Upper lobe of left lung (tissue), 4 donors: ENCODE measurements around the gene SULT1A1.

Experiments used
- EP300 ChIP-seq, 4 donors: sonication (generic); formaldehyde crosslinking; IDR thresholded peaks; one replicate each; pipeline ENCODE4 v1.5.1; 2017; ENCODE audit warnings: antibody characterized with exemption in 4 of 4, control low read depth in 2 of 4
- POLR2A ChIP-seq, 4 donors: fragments of 450-650 bp; IDR thresholded peaks; one replicate each; pipeline ENCODE4 v1.5.1; 2016 to 2017; ENCODE audit warnings: antibody characterized with exemption in 4 of 4, mild to moderate bottlenecking in 2 of 4
- POLR2AphosphoS5 ChIP-seq, 2 donors: sonication (generic); formaldehyde crosslinking; IDR thresholded peaks; one replicate each; pipeline ENCODE4 v1.5.1; 2017; ENCODE audit warnings: antibody characterized with exemption in 2 of 2
- TF ChIP-seq, protein P1 (sequence below), 6 experiments: fragments of 450-650 bp in 4 of 6; fragments of 200-600 bp in 2 of 6; sonication (generic) in 2 of 6; IDR thresholded peaks; one replicate each; pipeline ENCODE4 v1.5.1; 2016 to 2019; ENCODE audit warnings: antibody characterized with exemption in 6 of 6

DNA sequence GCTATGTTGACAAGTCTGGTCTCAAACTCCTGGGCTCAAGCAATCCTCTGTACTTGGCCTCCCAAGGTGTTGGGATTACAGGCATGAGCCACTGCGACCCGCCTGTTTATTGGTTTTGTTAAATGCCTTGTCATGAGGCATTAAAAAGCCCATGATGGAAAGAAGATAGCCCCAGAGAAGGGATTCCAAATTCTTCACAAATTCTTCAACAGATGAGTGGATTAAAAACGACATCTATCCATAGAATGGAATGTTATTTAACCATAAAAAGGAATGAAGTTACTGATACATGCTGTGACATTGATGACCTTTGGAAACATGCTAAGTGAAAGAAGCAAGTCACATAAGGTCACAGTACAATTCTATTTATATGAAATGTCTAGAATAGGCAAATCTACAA, 51.4 kb downstream of the SULT1A1 start:
- TF ChIP-seq, protein P1, sequence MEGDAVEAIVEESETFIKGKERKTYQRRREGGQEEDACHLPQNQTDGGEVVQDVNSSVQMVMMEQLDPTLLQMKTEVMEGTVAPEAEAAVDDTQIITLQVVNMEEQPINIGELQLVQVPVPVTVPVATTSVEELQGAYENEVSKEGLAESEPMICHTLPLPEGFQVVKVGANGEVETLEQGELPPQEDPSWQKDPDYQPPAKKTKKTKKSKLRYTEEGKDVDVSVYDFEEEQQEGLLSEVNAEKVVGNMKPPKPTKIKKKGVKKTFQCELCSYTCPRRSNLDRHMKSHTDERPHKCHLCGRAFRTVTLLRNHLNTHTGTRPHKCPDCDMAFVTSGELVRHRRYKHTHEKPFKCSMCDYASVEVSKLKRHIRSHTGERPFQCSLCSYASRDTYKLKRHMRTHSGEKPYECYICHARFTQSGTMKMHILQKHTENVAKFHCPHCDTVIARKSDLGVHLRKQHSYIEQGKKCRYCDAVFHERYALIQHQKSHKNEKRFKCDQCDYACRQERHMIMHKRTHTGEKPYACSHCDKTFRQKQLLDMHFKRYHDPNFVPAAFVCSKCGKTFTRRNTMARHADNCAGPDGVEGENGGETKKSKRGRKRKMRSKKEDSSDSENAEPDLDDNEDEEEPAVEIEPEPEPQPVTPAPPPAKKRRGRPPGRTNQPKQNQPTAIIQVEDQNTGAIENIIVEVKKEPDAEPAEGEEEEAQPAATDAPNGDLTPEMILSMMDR (IDR thresholded peaks at IDR 0.05): no peak
- TF ChIP-seq POLR2A (IDR thresholded peaks at IDR 0.05): no peak
- no peak for TF ChIP-seq EP300 (IDR thresholded peaks at IDR 0.05)
- TF ChIP-seq POLR2AphosphoS5 (IDR thresholded peaks at IDR 0.05): no peak
